ENCODE results near the gene SPATA2L.

Gene SPATA2L

GRCh38 chr16:89701425-89702406 is at the start of gene SPATA2L:
Gene SPATA2L, minus strand, starts transcription at chr16:89701705. Its CDS starts 473 bp downstream, at chr16:89701232.
- peak; percentile 70 for DNase-seq

- no peak for DNase-seq
These were observed 48.1 kb upstream of the SPATA2L start for GRCh38 chr16:89749637-89750036.

- no peak for DNase-seq
These were observed 47.4 kb upstream of the SPATA2L start for GRCh38 chr16:89748921-89749320.

GRCh38 chr16:89748076-89748475 is 46.6 kb upstream of the SPATA2L start:
- no peak for DNase-seq

GRCh38 chr16:89746043-89746442 is 44.5 kb upstream of the SPATA2L start:
- no peak for DNase-seq

- no peak for DNase-seq
These were observed 43.3 kb upstream of the SPATA2L start for GRCh38 chr16:89744813-89745212.

- no peak for DNase-seq
These were observed 41.4 kb upstream of the SPATA2L start for GRCh38 chr16:89742948-89743347.

GRCh38 chr16:89741342-89742014 is 40.0 kb upstream of the SPATA2L start:
- DNase-seq, result no peak

GRCh38 chr16:89739383-89739782 is 37.9 kb upstream of the SPATA2L start:
- no peak for DNase-seq

- no peak for DNase-seq
These were observed 37.2 kb upstream of the SPATA2L start for GRCh38 chr16:89738538-89739317.

- DNase-seq, result no peak
These were observed 36.5 kb upstream of the SPATA2L start for GRCh38 chr16:89738072-89738377.

- DNase-seq, result no peak
These were observed 36.0 kb upstream of the SPATA2L start for GRCh38 chr16:89737341-89738071.

- no peak for DNase-seq
These were observed 35.0 kb upstream of the SPATA2L start for GRCh38 chr16:89736554-89736953.

GRCh38 chr16:89733792-89734191 is 32.3 kb upstream of the SPATA2L start:
- no peak for DNase-seq

GRCh38 chr16:89733322-89733721 is 31.8 kb upstream of the SPATA2L start:
- no peak for DNase-seq

GRCh38 chr16:89732918-89733242 is 31.4 kb upstream of the SPATA2L start:
- DNase-seq, result no peak

GRCh38 chr16:89732142-89732917 is 30.8 kb upstream of the SPATA2L start:
- DNase-seq, result no peak

GRCh38 chr16:89730610-89731234 is 29.2 kb upstream of the SPATA2L start:
- DNase-seq, result no peak

GRCh38 chr16:89729863-89730593 is 28.5 kb upstream of the SPATA2L start:
- DNase-seq, result no peak

GRCh38 chr16:89729293-89729692 is 27.8 kb upstream of the SPATA2L start:
- no peak for DNase-seq
